Thoracic aorta (tissue), 2 donors: ENCODE data around the gene AHNAK. TPM values are rescaled to one million over a fixed set of nuclear protein-coding genes. Genes with fewer than 3 reads are reported as not detected.

Source experiments
- ATAC-seq: fragments of 150-250 bp; one replicate; pipeline ENCODE4 v1.8.0; 2017; ENCODE audit warnings: low read depth; ENCODE audit not compliant: insufficient number of reproducible peaks, low FRiP score
- DNase-seq: peaks from one replicate; pipeline ENCODE4 v3.0.0-alpha.2; 2020; ENCODE audit warnings: low spot score
- H3K27ac ChIP-seq, 2 donors: fragments of 200-600 bp; sonication (generic); 1 replicate in 1 of 2; 2 replicates in 1 of 2; pipeline ENCODE4 v1.5.1; 2016; ENCODE audit warnings: mild to moderate bottlenecking in 2 of 2, moderate library complexity in 2 of 2
- H3K27me3 ChIP-seq: fragments of 200-600 bp; sonication (generic); replicated peaks from 2 replicates; pipeline ENCODE4 v1.6.0; 2016; ENCODE audit warnings: mild to moderate bottlenecking; ENCODE audit not compliant: insufficient read depth
- H3K36me3 ChIP-seq: fragments of 200-600 bp; sonication (generic); one replicate; pipeline ENCODE4 v1.5.1; 2016
- H3K4me1 ChIP-seq, 2 donors: fragments of 200-600 bp; sonication (generic); 1 replicate in 1 of 2; 2 replicates in 1 of 2; pipeline versions ENCODE4 v1.5.1 to v1.6.0; 2016; ENCODE audit warnings: low read depth in 2 of 2, mild to moderate bottlenecking in 1 of 2; ENCODE audit not compliant: control insufficient read depth in 1 of 2
- H3K4me3 ChIP-seq: fragments of 200-600 bp; sonication (generic); 2 replicates; pipeline ENCODE4 v1.5.1; 2016; ENCODE audit warnings: mild to moderate bottlenecking
- H3K9me3 ChIP-seq: fragments of 200-600 bp; sonication (generic); 2 replicates; pipeline ENCODE4 v1.5.1; 2016
- CTCF ChIP-seq: fragments of 200-600 bp; sonication (generic); IDR thresholded peaks from one replicate; pipeline ENCODE4 v1.5.1; 2019; ENCODE audit warnings: antibody characterized with exemption
- total RNA-seq, 2 donors: library from RNA; depleted of rRNA; stranded (reverse); fragments of >200 nt; gene quantifications; one replicate each; pipeline versions ENCODE4 v1.1.0 to v1.2.3, GENCODE V29; 2016

AHNAK gene
- total RNA-seq, 2 donors from 2014 or later: 1,009 to 1,046 TPM

- peak overlapping the region; percentile 98 for H3K27ac ChIP-seq
- no peak for DNase-seq
- ATAC-seq: no peak
- no peaks in the 10 kb centered on the region for H3K36me3 ChIP-seq
- H3K27me3 ChIP-seq: no peaks in the 10 kb centered on the region
- peak overlapping the region; percentile 91 for H3K4me3 ChIP-seq
- H3K4me1 ChIP-seq: peaks cover 49 to 66% of the 10 kb centered on the region in 2 donors
- peak; percentile 100 for TF ChIP-seq CTCF
- no peaks in the 10 kb centered on the region for H3K9me3 ChIP-seq
These were observed 3.6 kb downstream of the AHNAK start for GRCh38 chr11:62542750-62543567.

DNA sequence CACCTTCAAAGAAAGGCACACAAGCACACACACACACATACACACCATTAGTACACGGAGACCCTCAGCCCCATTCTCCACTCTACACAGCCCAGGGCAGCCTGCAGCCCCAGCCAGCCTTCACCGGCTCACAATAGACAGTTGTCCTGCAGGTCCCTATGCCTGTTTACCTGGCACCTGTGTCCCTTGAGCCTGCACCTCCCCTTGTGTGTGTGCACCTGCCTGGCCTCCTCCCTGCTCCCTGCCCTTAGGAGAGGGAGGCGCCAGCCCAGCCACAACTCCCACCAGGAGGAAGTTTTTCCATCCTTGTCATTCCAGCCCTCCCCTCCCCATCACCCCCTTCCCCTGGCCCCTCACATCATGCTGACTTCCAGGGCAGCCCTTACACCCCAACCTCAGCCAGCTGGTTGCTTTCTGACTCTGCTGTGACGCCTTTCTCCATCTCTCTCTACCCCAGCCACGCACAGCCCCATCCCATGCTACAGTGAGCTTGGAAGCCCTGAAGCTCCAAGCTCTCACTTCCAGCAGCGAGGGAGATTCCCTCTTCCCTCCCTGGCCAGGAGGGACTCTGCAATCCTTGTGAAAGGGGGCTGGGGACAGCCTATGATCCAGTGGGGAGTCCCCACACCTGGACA is 4.4 kb downstream of the AHNAK start:
- ATAC-seq (no peak), DNase-seq (no peak)
- H3K27ac ChIP-seq: peak overlapping the region; percentile 98
- H3K27me3 ChIP-seq: no peaks in the 10 kb centered on the region
- H3K9me3 ChIP-seq: no peaks in the 10 kb centered on the region
- TF ChIP-seq CTCF: no peak
- no peaks in the 10 kb centered on the region for H3K36me3 ChIP-seq
- peaks cover 50 to 66% of the 10 kb centered on the region in 2 donors for H3K4me1 ChIP-seq
- H3K4me3 ChIP-seq: peak overlapping the region; percentile 91

- Histone ChIP-seq H3K9me3 (no peaks in the 10 kb centered on the region), H3K27me3 (no peaks in the 10 kb centered on the region), H3K4me1 (peaks cover 52 to 74% of the 10 kb centered on the region in 2 donors), H3K27ac (peak overlapping the region; percentile 98), H3K36me3 (peaks cover 4% of the 10 kb centered on the region), H3K4me3 (peak overlapping the region; percentile 91)
- no peak for TF ChIP-seq CTCF
- no peak for DNase-seq
- ATAC-seq: no peak
These were observed 5.6 kb downstream of the AHNAK start for GRCh38 chr11:62540804-62541701.

- ATAC-seq: no peak
- no peak for TF ChIP-seq CTCF
- peak overlapping the region; percentile 91 for H3K4me3 ChIP-seq
These were observed 7.2 kb downstream of the AHNAK start for GRCh38 chr11:62539238-62539925.

More at GRCh38 chr11:62539238-62539925, 7.2 kb downstream of the AHNAK start:
- Histone ChIP-seq H3K4me1 (peaks cover 52 to 80% of the 10 kb centered on the region in 2 donors), H3K27ac (peak overlapping the region; percentile 98), H3K27me3 (no peaks in the 10 kb centered on the region), H3K9me3 (no peaks in the 10 kb centered on the region), H3K36me3 (peaks cover 19% of the 10 kb centered on the region)
- no peak for DNase-seq
